Sigmoid colon (tissue), 4 donors: Measurements from ENCODE around the gene WFS1.

Source experiments
- EP300 ChIP-seq, 4 donors: sonication (generic); formaldehyde crosslinking; IDR thresholded peaks; one replicate each; pipeline ENCODE4 v1.6.1; 2017; ENCODE audit warnings: antibody characterized with exemption in 4 of 4
- POLR2A ChIP-seq, 2 donors: fragments of 450-650 bp; IDR thresholded peaks; one replicate each; pipeline ENCODE4 v1.6.1; 2016; ENCODE audit warnings: antibody characterized with exemption in 2 of 2, mild to moderate bottlenecking in 2 of 2, moderate library complexity in 2 of 2
- POLR2AphosphoS5 ChIP-seq, 4 donors: sonication (generic); formaldehyde crosslinking; IDR thresholded peaks; one replicate each; pipeline ENCODE4 v1.6.1; 2017; ENCODE audit warnings: antibody characterized with exemption in 4 of 4
- TF ChIP-seq, protein P1 (sequence below), 4 experiments: fragments of 450-650 bp in 3 of 4; fragments of 200-600 bp in 1 of 4; IDR thresholded peaks; one replicate each; pipeline ENCODE4 v1.5.1; 2016 to 2019; ENCODE audit warnings: antibody characterized with exemption in 4 of 4, mild to moderate bottlenecking in 3 of 4, moderate library complexity in 2 of 4

DNA sequence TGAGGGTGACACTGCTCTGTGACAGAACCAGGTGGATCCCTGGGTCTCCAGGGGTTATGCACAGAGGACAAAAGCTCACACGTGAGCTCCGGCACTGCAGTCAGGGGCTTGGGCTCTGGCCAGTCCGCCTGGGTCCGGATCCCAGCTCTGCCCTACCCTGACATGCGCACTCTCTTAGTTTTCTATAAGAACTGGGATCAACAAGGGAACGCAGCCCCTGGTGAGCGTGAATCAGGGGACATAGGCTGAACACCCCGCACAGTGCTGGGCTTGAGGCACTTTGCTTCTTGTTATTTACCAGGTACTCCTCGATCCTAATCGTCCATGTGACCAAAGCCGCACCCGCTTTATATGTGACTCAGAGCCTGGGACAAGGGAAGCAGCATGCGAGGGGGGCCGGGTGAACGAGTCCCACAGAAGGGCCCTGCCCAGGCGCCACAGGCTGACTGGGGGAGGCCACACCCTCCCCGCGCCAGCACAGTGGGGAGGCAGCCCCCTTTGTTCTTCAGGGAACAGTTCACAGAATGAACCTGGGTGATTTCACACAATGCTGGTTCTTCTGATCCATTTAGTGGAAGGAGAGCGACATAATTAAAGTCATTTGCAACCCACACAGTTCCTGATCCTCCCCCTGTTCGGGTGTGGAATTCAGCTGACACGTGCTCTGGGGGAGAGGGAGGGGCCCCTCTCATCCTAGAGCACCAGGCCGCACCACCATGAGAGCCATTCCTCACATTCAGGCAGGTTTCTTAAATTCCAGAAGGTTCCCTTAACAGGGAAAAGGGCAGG is 55.5 kb downstream of the WFS1 start:
- TF ChIP-seq, protein P1, sequence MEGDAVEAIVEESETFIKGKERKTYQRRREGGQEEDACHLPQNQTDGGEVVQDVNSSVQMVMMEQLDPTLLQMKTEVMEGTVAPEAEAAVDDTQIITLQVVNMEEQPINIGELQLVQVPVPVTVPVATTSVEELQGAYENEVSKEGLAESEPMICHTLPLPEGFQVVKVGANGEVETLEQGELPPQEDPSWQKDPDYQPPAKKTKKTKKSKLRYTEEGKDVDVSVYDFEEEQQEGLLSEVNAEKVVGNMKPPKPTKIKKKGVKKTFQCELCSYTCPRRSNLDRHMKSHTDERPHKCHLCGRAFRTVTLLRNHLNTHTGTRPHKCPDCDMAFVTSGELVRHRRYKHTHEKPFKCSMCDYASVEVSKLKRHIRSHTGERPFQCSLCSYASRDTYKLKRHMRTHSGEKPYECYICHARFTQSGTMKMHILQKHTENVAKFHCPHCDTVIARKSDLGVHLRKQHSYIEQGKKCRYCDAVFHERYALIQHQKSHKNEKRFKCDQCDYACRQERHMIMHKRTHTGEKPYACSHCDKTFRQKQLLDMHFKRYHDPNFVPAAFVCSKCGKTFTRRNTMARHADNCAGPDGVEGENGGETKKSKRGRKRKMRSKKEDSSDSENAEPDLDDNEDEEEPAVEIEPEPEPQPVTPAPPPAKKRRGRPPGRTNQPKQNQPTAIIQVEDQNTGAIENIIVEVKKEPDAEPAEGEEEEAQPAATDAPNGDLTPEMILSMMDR (IDR thresholded peaks at IDR 0.05) = no peak
- TF ChIP-seq POLR2A (IDR thresholded peaks at IDR 0.05) (no peak), POLR2AphosphoS5 (IDR thresholded peaks at IDR 0.05) (no peak), EP300 (IDR thresholded peaks at IDR 0.05) (no peak)
